CD4-positive, alpha-beta T cell (primary cell): ENCODE results near the gene GIT1. TPM values are rescaled to one million over a fixed set of nuclear protein-coding genes. Genes with fewer than 3 reads are reported as not detected.

Experiments
- ATAC-seq: fragments of 200-7000 bp; cut with Tn5 transposase; one replicate; pipeline ENCODE4 v1.10.0; 2022; ENCODE audit warnings: mild to moderate bottlenecking; ENCODE audit not compliant: poor library complexity
- CTCF ChIA-PET: fragments of 350-600 bp; sonication (Branson Sonifier 250); formaldehyde crosslinking; loops from one replicate; lab custom pipeline; 2021; ENCODE audit warnings: antibody characterized with exemption, inconsistent platforms; lab: Charles Lee
- POLR2A ChIA-PET: fragments of 350-600 bp; sonication (Branson Sonifier 250); formaldehyde crosslinking; loops from one replicate; lab custom pipeline; 2021; ENCODE audit warnings: antibody characterized with exemption, inconsistent platforms; lab: Charles Lee
- DNase-seq, 14 experiments: peaks; one replicate each; pipeline ENCODE4 v3.0.0-alpha.2; 2013 to 2020; ENCODE audit warnings: mixed read lengths in 2 of 14
- H3K27ac ChIP-seq, 2 donors: one replicate each; pipeline versions ENCODE4 v1.5.1 to v1.7.0; 2013; ENCODE audit warnings: low read length in 2 of 2, low read depth in 1 of 2, mild to moderate bottlenecking in 1 of 2
- H3K27me3 ChIP-seq, 2 experiments: 1 replicate in 1 of 2; 2 replicates in 1 of 2; pipeline versions ENCODE4 v1.6.1 to v1.7.0; 2013; ENCODE audit warnings: low read length in 2 of 2, control low read depth in 1 of 2, mild to moderate bottlenecking in 1 of 2, moderate library complexity in 1 of 2; ENCODE audit not compliant: insufficient read depth in 2 of 2, control insufficient read depth in 1 of 2
- H3K36me3 ChIP-seq: one replicate; pipeline ENCODE4 v1.6.1; 2013; ENCODE audit warnings: low read length, control low read depth; ENCODE audit not compliant: insufficient read depth
- H3K4me1 ChIP-seq: one replicate; pipeline ENCODE4 v1.6.1; 2013; ENCODE audit warnings: low read length, control low read depth; ENCODE audit not compliant: insufficient read depth
- H3K4me3 ChIP-seq: one replicate; pipeline ENCODE4 v1.5.1; 2013; ENCODE audit warnings: mild to moderate bottlenecking, low read length, moderate library complexity
- H3K9me3 ChIP-seq, 2 experiments: 1 replicate in 1 of 2; 2 replicates in 1 of 2; pipeline versions ENCODE4 v1.6.1 to v1.7.0; 2013; ENCODE audit warnings: low read length in 2 of 2, mild to moderate bottlenecking in 2 of 2, control low read depth in 1 of 2, moderate library complexity in 1 of 2; ENCODE audit not compliant: control insufficient read depth in 1 of 2, insufficient read depth in 1 of 2
- H3K27ac Mint-ChIP-seq: one replicate; pipeline ENCODE4 v1.8.0; 2020; ENCODE audit warnings: mixed read lengths
- H3K27me3 Mint-ChIP-seq: one replicate; pipeline ENCODE4 v1.8.0; 2021; ENCODE audit warnings: mixed read lengths
- H3K36me3 Mint-ChIP-seq: one replicate; pipeline ENCODE4 v1.8.0; 2021; ENCODE audit warnings: low read depth, mixed read lengths
- H3K4me1 Mint-ChIP-seq: one replicate; pipeline ENCODE4 v1.8.0; 2021; ENCODE audit warnings: low read depth, mixed read lengths
- H3K4me3 Mint-ChIP-seq: one replicate; pipeline ENCODE4 v1.8.0; 2020; ENCODE audit warnings: mild to moderate bottlenecking, mixed read lengths
- H3K9me3 Mint-ChIP-seq: one replicate; pipeline ENCODE4 v1.8.0; 2020; ENCODE audit warnings: mixed read lengths
- intact Hi-C, 2 experiments: fragments of 100-400 bp; cut with DNase I in 1 of 2; cut with micrococcal nuclease in 1 of 2; formaldehyde crosslinking; loops; one replicate each; pipeline versions ENCODE4 v1.15.1 to v1.9.0; 2023 to 2025; cut with DNase I, micrococcal nuclease
- total RNA-seq, 174 experiments: library from RNA in 2 of 174; stranded (reverse) in 2 of 174; gene quantifications; one replicate each; pipeline ENCODE4 v1.2.3 and lab custom pipeline; 2021 to 2026
- TF ChIP-seq, protein P1 (sequence below): fragments of 200-600 bp; IDR thresholded peaks from one replicate; pipeline ENCODE4 v1.8.0; 2022; ENCODE audit warnings: antibody characterized with exemption, mild to moderate bottlenecking

GIT1 gene
- total RNA-seq, 2 experiments from 2014 or later: 35.8 to 36.7 TPM

DNA sequence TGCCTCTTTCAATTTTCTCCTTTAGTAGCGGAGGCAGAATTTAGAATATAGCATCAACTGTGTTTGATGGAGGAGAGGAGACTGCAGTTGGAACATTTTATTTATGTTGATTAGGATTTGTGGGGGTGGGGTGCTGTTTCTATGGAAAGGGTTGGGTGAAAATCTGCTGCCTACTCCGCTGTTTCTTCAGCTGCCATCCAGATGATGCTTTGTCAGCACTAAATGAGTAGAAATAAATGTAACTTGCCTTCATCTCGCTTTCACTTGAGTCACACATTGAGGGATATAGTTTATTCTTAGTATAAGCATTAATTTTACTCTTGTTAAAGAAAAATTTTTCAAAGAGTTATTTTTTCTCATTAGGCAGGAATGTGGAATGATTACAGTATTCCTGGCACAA is 64.8 kb downstream of the GIT1 start:
- peaks cover 49% of the 10 kb centered on the region for H3K36me3 ChIP-seq
- ChIA-PET POLR2A (no interaction called here), CTCF (interaction anchor here (1.5 kb wide), 1 partner anchor 155 kb away, joined by 3 read pairs; no protein-coding TSS in a partner anchor)
- no peak overlapping the region for H3K27ac ChIP-seq
- peaks cover 66% of the 10 kb centered on the region for H3K36me3 Mint-ChIP-seq
- H3K27ac Mint-ChIP-seq: peak overlapping the region; percentile 33
- H3K9me3 Mint-ChIP-seq: no peaks in the 10 kb centered on the region
- H3K27me3 ChIP-seq: no peaks in the 10 kb centered on the region
- H3K4me3 Mint-ChIP-seq: no peak overlapping the region
- no peak for ATAC-seq
- DNase-seq: no peak
- H3K9me3 ChIP-seq: no peaks in the 10 kb centered on the region
- no peaks in the 10 kb centered on the region for H3K4me1 Mint-ChIP-seq
- TF ChIP-seq, protein P1, sequence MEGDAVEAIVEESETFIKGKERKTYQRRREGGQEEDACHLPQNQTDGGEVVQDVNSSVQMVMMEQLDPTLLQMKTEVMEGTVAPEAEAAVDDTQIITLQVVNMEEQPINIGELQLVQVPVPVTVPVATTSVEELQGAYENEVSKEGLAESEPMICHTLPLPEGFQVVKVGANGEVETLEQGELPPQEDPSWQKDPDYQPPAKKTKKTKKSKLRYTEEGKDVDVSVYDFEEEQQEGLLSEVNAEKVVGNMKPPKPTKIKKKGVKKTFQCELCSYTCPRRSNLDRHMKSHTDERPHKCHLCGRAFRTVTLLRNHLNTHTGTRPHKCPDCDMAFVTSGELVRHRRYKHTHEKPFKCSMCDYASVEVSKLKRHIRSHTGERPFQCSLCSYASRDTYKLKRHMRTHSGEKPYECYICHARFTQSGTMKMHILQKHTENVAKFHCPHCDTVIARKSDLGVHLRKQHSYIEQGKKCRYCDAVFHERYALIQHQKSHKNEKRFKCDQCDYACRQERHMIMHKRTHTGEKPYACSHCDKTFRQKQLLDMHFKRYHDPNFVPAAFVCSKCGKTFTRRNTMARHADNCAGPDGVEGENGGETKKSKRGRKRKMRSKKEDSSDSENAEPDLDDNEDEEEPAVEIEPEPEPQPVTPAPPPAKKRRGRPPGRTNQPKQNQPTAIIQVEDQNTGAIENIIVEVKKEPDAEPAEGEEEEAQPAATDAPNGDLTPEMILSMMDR: no peak
- no peaks in the 10 kb centered on the region for H3K27me3 Mint-ChIP-seq
- intact Hi-C loops: no loop called here
- H3K4me1 ChIP-seq: no peaks in the 10 kb centered on the region
- no peak overlapping the region for H3K4me3 ChIP-seq

Other genes starting within 250 kb of the GIT1 start
- gene TAOK1, start 199.3 kb downstream of the GIT1 start, total RNA-seq: 10 to 100 TPM; 33.1 to 33.8 TPM
- 1 to 10 TPM; 4.1 to 4.9 TPM for gene ABHD15, start 22.6 kb downstream of the GIT1 start, total RNA-seq
- gene TP53I13, start 20.9 kb downstream of the GIT1 start, total RNA-seq: 10 to 100 TPM; 45.8 to 47.7 TPM
- 1 to 10 TPM; 2.1 to 3.0 TPM for gene ANKRD13B, start 3.5 kb upstream of the GIT1 start, total RNA-seq
- 1 to 10 TPM; 2.8 to 3.3 TPM for gene CORO6, start 33.3 kb upstream of the GIT1 start, total RNA-seq